ENCODE data around the gene NKTR.
A peak's percentile ranks its signal among the peaks of the same experiment; 100 is the strongest.

NKTR gene

GRCh38 chr3:42662813-42663535 is 62.5 kb downstream of the NKTR start:
- DNase-seq = no peak

- DNase-seq = peak in 1 of 2 donors; percentile 21
These were observed 63.3 kb downstream of the NKTR start for GRCh38 chr3:42663581-42664437.

GRCh38 chr3:42664438-42664803 is 63.9 kb downstream of the NKTR start:
- no peak for DNase-seq

GRCh38 chr3:42665050-42665878 is 64.8 kb downstream of the NKTR start:
- no peak for DNase-seq

- DNase-seq = no peak
These were observed 65.5 kb downstream of the NKTR start for GRCh38 chr3:42666022-42666421.

GRCh38 chr3:42666577-42666998 is 66.1 kb downstream of the NKTR start:
- DNase-seq = no peak

GRCh38 chr3:42667096-42667522 is 66.6 kb downstream of the NKTR start:
- no peak for DNase-seq

- no peak for DNase-seq
These were observed 67.3 kb downstream of the NKTR start for GRCh38 chr3:42667523-42668412.

- DNase-seq = no peak
These were observed 67.9 kb downstream of the NKTR start for GRCh38 chr3:42668413-42668760.

GRCh38 chr3:42668793-42669217 is 68.3 kb downstream of the NKTR start:
- no peak for DNase-seq

- no peak for DNase-seq
These were observed 69.6 kb downstream of the NKTR start for GRCh38 chr3:42670051-42670576.

GRCh38 chr3:42670670-42671069 is 70.2 kb downstream of the NKTR start:
- DNase-seq = no peak

- peak; percentile 81 to 94 for DNase-seq
These were observed 72.0 kb downstream of the NKTR start for GRCh38 chr3:42672515-42672914.

GRCh38 chr3:42673082-42673481 is 72.6 kb downstream of the NKTR start:
- no peak for DNase-seq

- no peak for DNase-seq
These were observed 73.7 kb downstream of the NKTR start for GRCh38 chr3:42674146-42674545.

- DNase-seq = no peak
These were observed 75.4 kb downstream of the NKTR start for GRCh38 chr3:42675909-42676308.

GRCh38 chr3:42678447-42678846 is 78.0 kb downstream of the NKTR start:
- no peak for DNase-seq

GRCh38 chr3:42680271-42680670 is 79.8 kb downstream of the NKTR start:
- peak; percentile 66 to 78 for DNase-seq

GRCh38 chr3:42680806-42681205 is 80.3 kb downstream of the NKTR start:
- no peak for DNase-seq

GRCh38 chr3:42681361-42682038 is 81.0 kb downstream of the NKTR start:
- DNase-seq = no peak

Data from inflammatory macrophage (primary cell).